Omental fat pad (tissue), 4 donors: ENCODE data around the gene FGF2. TPM values are rescaled to one million over a fixed set of nuclear protein-coding genes. Genes with fewer than 3 reads are reported as not detected.
"Not testable (repeated sequence)": the region's sequence is repeated elsewhere in the genome, so short reads cannot be mapped to it uniquely, and the experiment has no call there.

Experiments used
- ATAC-seq: fragments of 150-250 bp; one replicate; pipeline ENCODE4 v1.9.1; 2016; ENCODE audit warnings: mild to moderate bottlenecking, moderate library complexity; ENCODE audit not compliant: low FRiP score
- DNase-seq: peaks from one replicate; pipeline ENCODE4 v3.0.0-alpha.2; 2019; ENCODE audit warnings: low spot score
- total RNA-seq, 4 donors: library from RNA; depleted of rRNA; stranded (reverse); fragments of >200 nt; gene quantifications; one replicate each; pipeline ENCODE4 v1.1.0, GENCODE V29; 2016
- TF ChIP-seq, protein P1 (sequence below), 3 donors: fragments of 450-650 bp; IDR thresholded peaks; one replicate each; pipeline ENCODE4 v1.5.1; 2016 to 2017; ENCODE audit warnings: antibody characterized with exemption in 3 of 3, mild to moderate bottlenecking in 3 of 3, moderate library complexity in 2 of 3

Gene FGF2
- total RNA-seq, 4 donors from 2014 or later, result 22.0 to 50.9 (median 27.7) TPM

DNA sequence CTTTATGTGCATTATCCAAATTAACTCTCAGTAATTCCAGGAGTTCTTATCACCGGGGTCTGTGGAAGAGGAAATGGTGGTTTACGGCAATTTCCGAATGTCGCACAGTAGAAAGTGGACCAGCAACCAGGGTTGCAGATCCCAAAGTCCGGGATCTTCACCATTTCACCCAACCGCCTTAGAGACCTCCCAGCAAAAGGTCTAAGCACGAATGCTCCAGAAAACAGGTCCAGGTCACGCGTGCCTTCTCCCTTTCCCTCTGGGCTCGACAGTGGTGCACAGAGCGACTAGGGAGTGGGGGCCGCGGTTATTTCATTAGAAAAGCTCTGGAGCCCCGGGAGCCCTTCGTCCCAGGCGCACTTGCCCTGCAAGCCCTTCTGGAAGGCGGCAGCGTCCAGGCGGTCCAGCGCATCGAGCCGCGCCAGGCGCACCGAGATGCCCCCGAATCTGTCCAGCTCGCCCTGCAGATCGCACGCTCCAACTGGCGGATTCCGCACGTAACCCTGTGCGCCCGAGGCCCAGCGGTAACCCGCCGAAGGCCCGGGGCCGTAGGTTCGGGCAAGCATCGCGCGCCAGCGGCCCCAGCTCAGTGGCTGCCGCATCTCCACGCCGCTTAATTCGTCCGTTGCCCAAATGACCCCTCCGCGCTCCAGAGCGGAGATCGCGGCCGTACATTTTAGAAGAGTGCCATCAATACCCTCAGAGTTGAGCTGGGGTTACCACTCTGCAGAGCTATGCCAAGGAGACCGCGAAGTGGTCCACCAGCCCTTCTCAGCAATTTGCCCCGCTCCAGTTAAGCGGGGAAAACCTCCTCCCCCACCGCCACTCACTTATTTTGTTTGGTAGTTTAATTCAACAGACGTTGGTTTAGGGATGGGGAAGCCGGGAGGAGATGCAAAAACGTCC lies 95.6 kb downstream of the FGF2 start, which contains the start of gene NUDT6:
Gene NUDT6 (minus strand): TSS at position 627 of the 906 bp plus-strand sequence. CDS start 25 bp downstream, at position 602.
- ATAC-seq, result peak; percentile 74
- TF ChIP-seq, protein P1, sequence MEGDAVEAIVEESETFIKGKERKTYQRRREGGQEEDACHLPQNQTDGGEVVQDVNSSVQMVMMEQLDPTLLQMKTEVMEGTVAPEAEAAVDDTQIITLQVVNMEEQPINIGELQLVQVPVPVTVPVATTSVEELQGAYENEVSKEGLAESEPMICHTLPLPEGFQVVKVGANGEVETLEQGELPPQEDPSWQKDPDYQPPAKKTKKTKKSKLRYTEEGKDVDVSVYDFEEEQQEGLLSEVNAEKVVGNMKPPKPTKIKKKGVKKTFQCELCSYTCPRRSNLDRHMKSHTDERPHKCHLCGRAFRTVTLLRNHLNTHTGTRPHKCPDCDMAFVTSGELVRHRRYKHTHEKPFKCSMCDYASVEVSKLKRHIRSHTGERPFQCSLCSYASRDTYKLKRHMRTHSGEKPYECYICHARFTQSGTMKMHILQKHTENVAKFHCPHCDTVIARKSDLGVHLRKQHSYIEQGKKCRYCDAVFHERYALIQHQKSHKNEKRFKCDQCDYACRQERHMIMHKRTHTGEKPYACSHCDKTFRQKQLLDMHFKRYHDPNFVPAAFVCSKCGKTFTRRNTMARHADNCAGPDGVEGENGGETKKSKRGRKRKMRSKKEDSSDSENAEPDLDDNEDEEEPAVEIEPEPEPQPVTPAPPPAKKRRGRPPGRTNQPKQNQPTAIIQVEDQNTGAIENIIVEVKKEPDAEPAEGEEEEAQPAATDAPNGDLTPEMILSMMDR (IDR thresholded peaks at IDR 0.05), result no peak

DNA sequence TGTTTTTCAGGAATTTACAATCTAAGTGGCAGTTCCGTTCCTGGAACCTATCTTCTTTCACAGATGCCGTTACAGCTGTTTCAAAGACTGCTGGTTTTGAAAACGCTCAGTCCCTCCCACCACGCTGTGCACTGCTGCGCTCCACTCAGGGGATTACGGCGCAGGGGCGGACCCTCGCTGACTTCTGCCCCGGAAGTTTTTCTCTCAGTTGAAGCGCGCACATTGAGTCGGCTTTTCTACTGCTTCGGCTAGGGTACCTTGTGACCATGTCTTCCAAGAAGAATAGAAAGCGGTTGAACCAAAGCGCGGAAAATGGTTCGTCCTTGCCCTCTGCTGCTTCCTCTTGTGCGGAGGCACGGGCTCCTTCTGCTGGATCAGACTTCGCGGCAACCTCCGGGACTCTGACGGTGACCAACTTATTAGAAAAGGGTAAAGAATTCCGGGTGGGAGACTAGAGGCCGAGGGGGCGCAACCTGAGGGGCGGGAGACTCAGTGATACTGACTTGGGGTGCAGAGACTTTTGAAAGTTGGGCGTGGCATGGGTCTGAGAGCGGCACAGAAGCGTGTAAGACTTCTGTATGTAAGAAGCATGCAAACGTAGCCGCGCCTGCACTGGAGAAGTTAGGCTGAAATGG lies 96.4 kb downstream of the FGF2 start:
- peak; percentile 60 for DNase-seq
- peak; percentile 95 for ATAC-seq
- TF ChIP-seq, protein P1 (IDR thresholded peaks at IDR 0.05), result no peak

More for the DNA sequence above, 95.6 kb downstream of the FGF2 start, which contains the start of gene NUDT6:
- DNase-seq, result no peak

DNA sequence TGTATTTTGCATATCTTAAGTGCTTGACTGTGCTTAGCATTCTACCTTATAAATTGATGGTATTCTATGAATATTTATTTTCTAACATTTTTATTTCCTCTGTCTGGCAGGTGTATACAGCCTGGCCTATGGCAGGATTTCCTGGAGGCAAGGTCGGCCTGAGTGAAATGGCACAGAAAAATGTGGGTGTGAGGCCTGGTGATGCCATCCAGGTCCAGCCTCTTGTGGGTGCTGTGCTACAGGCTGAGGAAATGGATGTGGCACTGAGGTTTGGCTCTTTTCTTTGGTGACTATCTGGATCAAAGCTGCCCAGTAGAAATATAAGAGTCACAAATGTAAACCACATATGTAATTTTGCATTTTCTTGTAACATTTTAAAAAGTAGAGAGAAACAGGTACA lies 102.3 kb downstream of the FGF2 start:
- TF ChIP-seq, protein P1 (IDR thresholded peaks at IDR 0.05), result no peak
- DNase-seq (no peak), ATAC-seq (no peak)

DNA sequence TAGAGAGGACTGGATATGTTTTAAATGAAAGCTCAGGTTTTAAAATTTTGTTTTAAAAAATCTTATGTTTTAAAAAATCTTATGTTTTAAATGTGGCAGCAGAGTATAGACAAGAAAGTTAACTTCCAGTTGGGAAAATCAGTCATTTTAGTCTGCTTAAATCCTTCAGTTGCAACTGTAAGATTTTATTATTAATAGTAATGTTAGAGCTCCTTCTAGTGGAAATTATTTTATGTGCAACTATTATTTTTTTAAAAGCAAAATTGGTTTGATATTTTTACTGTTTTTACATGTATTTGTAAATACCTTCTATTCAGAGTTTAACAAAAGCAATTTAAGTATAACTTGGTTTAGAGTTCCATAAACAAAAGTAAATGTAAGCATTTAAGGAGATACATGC lies 104.2 kb downstream of the FGF2 start:
- DNase-seq (no peak), ATAC-seq (no peak)
- TF ChIP-seq, protein P1 (IDR thresholded peaks at IDR 0.05), result no peak

DNA sequence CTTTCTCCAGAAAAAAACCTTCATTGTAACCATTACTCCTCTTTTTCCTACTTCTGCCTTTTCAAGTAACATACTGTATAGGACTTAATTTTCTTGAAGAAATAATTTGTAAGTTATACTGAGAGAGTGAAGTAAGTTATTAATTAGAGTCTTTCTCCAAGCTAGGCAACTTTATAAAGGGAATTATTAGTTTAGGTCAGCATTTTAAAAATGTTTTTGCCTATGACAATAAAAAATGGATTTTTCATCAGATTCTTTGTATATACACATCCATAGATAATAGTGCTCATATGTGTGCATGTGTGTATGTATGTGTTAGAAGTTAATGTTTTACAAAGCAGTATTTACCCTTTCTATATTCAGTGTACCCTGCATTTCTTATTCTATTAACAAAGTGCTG lies 106.1 kb downstream of the FGF2 start:
- ATAC-seq (no peak), DNase-seq (no peak)
- TF ChIP-seq, protein P1 (IDR thresholded peaks at IDR 0.05), result no peak

DNA sequence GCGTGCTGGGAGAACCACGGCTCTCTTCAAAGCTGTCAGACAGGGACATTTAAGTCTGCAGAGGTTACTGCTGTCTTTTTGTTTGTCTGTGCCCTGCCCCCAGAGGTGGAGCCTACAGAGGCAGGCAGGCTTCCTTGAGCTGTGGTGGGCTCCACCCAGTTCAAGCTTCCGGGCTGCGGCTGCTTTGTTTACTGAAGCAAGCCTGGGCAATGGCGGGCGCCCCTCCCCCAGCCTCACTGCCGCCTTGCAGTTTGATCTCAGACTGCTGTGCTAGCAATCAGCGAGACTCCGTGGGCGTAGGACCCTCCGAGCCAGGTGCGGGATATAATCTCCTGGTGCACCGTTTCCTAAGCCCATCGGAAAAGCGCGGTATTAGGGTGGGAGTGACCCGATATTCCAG lies 118.5 kb downstream of the FGF2 start:
- not testable (repeated sequence) for ATAC-seq, DNase-seq

DNA sequence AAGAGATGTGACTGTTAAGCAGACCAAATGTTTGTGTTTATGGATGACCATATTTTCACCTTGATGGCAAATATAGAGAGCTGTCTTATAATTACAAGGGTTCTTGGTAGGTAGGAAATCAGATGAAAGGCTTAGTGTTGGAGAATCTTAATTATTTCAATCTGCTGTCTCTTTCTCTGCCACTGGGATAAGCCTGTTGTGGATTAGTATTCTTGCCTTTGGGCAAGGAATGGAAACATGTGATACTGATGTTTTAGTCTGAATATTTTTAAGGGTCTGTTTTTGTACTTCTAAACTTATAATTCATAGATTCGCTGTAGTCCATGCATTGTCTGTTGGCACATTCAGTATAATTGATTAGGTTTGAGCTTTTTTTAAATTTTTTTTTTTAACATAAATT lies 119.5 kb downstream of the FGF2 start:
- ATAC-seq (no peak), DNase-seq (no peak)
- TF ChIP-seq, protein P1 (IDR thresholded peaks at IDR 0.05), result no peak
